Astrocyte (in vitro differentiated cells and primary cell): Measurements from ENCODE around the gene CHMP1A. TPM values are rescaled to one million over a fixed set of nuclear protein-coding genes. Genes with fewer than 3 reads are reported as not detected.
"Not testable (repeated sequence)": the region's sequence is repeated elsewhere in the genome, so short reads cannot be mapped to it uniquely, and the experiment has no call there.

Source experiments
- DNase-seq: peaks from one replicate; pipeline ENCODE4 v3.0.0-alpha.2; 2010; ENCODE audit warnings: low read depth
- FAIRE-seq: peaks from 2 replicates; lab custom pipeline; 2011; peaks lifted over from hg19 to GRCh38; lab: Jason Lieb, UNC
- H2AFZ ChIP-seq: 2 replicates; pipeline ENCODE4 v1.6.0; 2012; ENCODE audit warnings: low read depth, low read length, inconsistent platforms
- H3K27ac ChIP-seq: 2 replicates; pipeline ENCODE4 v1.5.1; 2011; ENCODE audit warnings: low read depth, low read length, inconsistent platforms
- H3K27me3 ChIP-seq: 2 replicates; pipeline ENCODE4 v1.6.0; 2011; ENCODE audit warnings: low read length, inconsistent platforms; ENCODE audit not compliant: insufficient read depth
- H3K36me3 ChIP-seq: 2 replicates; pipeline ENCODE4 v1.5.1; 2011; ENCODE audit warnings: low read length, inconsistent platforms; ENCODE audit not compliant: insufficient read depth
- H3K4me1 ChIP-seq: 2 replicates; pipeline ENCODE4 v1.5.1; 2011; ENCODE audit warnings: low read length, inconsistent platforms; ENCODE audit not compliant: insufficient read depth
- H3K4me2 ChIP-seq: 2 replicates; pipeline ENCODE4 v1.6.0; 2012; ENCODE audit warnings: low read length, inconsistent platforms
- H3K4me3 ChIP-seq: 2 replicates; pipeline ENCODE4 v1.5.1; 2011; ENCODE audit warnings: low read depth, mild to moderate bottlenecking, low read length, inconsistent platforms; ENCODE audit not compliant: insufficient read depth
- H3K79me2 ChIP-seq: 2 replicates; pipeline ENCODE4 v1.6.0; 2012; ENCODE audit warnings: mild to moderate bottlenecking, low read length, inconsistent platforms; ENCODE audit not compliant: insufficient read depth
- H3K9ac ChIP-seq: 2 replicates; pipeline ENCODE4 v1.6.0; 2012; ENCODE audit warnings: mild to moderate bottlenecking, low read length, inconsistent platforms
- H3K9me3 ChIP-seq: 2 replicates; pipeline ENCODE4 v1.5.1; 2012; ENCODE audit warnings: low read depth, mild to moderate bottlenecking, low read length, inconsistent platforms; ENCODE audit not compliant: insufficient read depth
- H4K20me1 ChIP-seq: 2 replicates; pipeline ENCODE4 v1.6.0; 2012; ENCODE audit warnings: low read length, inconsistent platforms; ENCODE audit not compliant: insufficient read depth
- H3K27ac Mint-ChIP-seq: one replicate; pipeline ENCODE4 v1.8.0; 2021; ENCODE audit warnings: mild to moderate bottlenecking, mixed read lengths; ENCODE audit not compliant: unreplicated experiment
- H3K27me3 Mint-ChIP-seq: one replicate; pipeline ENCODE4 v1.8.0; 2021; ENCODE audit warnings: low read depth, mixed read lengths; ENCODE audit not compliant: unreplicated experiment
- H3K36me3 Mint-ChIP-seq: one replicate; pipeline ENCODE4 v1.8.0; 2021; ENCODE audit warnings: low read depth, mixed read lengths; ENCODE audit not compliant: unreplicated experiment
- H3K4me1 Mint-ChIP-seq: one replicate; pipeline ENCODE4 v1.8.0; 2021; ENCODE audit warnings: low read depth, mixed read lengths; ENCODE audit not compliant: unreplicated experiment
- H3K4me3 Mint-ChIP-seq: one replicate; pipeline ENCODE4 v1.8.0; 2021; ENCODE audit warnings: mild to moderate bottlenecking, moderate library complexity, mixed read lengths; ENCODE audit not compliant: unreplicated experiment
- H3K9me3 Mint-ChIP-seq: one replicate; pipeline ENCODE4 v1.8.0; 2021; ENCODE audit warnings: mild to moderate bottlenecking, mixed read lengths; ENCODE audit not compliant: unreplicated experiment
- EZH2 ChIP-seq: IDR thresholded peaks from 2 replicates; pipeline ENCODE4 v1.6.1; 2012; ENCODE audit warnings: mild to moderate bottlenecking, low read length, inconsistent platforms; ENCODE audit not compliant: insufficient read depth
- total RNA-seq: library from RNA; stranded (reverse); gene quantifications from 2 replicates; pipeline ENCODE4 v1.2.1, GENCODE V29; 2021
- TF ChIP-seq, protein P1 (sequence below): IDR thresholded peaks from 2 replicates; pipeline ENCODE4 v1.5.1; 2011; ENCODE audit warnings: low read depth, mild to moderate bottlenecking, inconsistent platforms, low read length, moderate library complexity; ENCODE audit not compliant: insufficient read depth

Gene CHMP1A
- total RNA-seq, 1 donor from 2014 or later: 85.7 TPM

DNA sequence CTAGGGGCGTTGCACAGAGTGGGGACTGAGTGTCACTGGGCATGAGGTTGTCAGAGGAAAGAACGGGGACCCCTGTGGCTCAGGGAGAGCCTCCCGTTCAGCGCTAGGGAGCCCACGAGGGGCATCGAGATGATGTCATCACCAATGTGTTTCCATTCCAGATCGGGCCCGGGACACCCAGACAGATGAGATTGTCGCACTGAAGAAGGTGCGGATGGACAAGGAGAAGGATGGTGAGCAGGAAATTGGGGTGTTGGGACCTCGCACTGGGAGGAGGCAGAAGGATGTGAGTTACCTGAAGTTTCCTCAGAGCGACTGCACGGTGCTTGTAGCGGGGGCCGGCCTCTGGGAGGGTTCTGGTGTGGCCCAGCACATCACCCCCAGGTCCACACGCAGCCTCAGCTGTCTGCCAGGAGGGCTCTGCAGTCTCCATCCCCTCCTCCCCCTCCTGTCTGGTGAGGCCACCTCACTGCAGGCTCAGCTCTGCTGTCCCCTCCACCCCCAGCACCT is 32.9 kb upstream of the CHMP1A start:
- TF ChIP-seq, protein P1, sequence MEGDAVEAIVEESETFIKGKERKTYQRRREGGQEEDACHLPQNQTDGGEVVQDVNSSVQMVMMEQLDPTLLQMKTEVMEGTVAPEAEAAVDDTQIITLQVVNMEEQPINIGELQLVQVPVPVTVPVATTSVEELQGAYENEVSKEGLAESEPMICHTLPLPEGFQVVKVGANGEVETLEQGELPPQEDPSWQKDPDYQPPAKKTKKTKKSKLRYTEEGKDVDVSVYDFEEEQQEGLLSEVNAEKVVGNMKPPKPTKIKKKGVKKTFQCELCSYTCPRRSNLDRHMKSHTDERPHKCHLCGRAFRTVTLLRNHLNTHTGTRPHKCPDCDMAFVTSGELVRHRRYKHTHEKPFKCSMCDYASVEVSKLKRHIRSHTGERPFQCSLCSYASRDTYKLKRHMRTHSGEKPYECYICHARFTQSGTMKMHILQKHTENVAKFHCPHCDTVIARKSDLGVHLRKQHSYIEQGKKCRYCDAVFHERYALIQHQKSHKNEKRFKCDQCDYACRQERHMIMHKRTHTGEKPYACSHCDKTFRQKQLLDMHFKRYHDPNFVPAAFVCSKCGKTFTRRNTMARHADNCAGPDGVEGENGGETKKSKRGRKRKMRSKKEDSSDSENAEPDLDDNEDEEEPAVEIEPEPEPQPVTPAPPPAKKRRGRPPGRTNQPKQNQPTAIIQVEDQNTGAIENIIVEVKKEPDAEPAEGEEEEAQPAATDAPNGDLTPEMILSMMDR: no peak
- TF ChIP-seq EZH2: no peak
- H3K36me3 Mint-ChIP-seq: peaks cover 15% of the 10 kb centered on the region

DNA sequence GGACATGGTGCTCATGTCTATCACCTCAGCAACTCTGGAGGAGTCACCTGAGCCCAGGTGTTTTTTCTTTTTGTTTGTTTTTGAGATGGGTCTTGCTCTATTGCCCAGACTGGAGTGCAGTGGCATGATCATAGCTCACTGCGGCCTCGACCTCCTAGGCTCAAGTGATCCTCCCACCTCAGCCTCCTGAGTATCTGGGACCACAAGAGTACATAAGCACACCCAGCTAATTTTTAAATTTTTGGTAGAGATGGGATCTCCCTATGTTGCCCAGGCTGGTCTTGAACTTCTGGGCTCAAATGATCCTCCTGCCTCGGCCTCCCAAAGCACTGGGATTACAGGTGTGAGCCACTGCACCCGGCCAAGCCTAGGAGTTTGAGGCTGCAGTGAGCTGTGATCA is 32.1 kb upstream of the CHMP1A start:
- Histone ChIP-seq H4K20me1 (peaks cover 20% of the 10 kb centered on the region), H3K79me2 (peaks cover 25% of the 10 kb centered on the region), H3K4me1 (peaks cover 10% of the 10 kb centered on the region), H3K36me3 (peaks cover 12% of the 10 kb centered on the region)
- H3K4me1 Mint-ChIP-seq, H3K4me3 Mint-ChIP-seq, H3K9ac ChIP-seq, H3K27me3 ChIP-seq, H3K9me3 ChIP-seq, H3K9me3 Mint-ChIP-seq, DNase-seq, H2AFZ ChIP-seq, H3K4me3 ChIP-seq, H3K27ac Mint-ChIP-seq, FAIRE-seq, H3K27ac ChIP-seq, H3K27me3 Mint-ChIP-seq, H3K4me2 ChIP-seq: not testable (repeated sequence)
- peaks cover 20% of the 10 kb centered on the region for H3K36me3 Mint-ChIP-seq

More for the DNA sequence above, 32.9 kb upstream of the CHMP1A start:
- H3K4me2 ChIP-seq: no peak overlapping the region
- Mint-ChIP-seq H3K27ac (peak overlapping the region; percentile 41), H3K27me3 (no peaks in the 10 kb centered on the region), H3K9me3 (peaks cover 3% of the 10 kb centered on the region), H3K4me1 (peaks cover 4% of the 10 kb centered on the region), H3K4me3 (no peak overlapping the region)
- H3K36me3 ChIP-seq: peaks cover 12% of the 10 kb centered on the region
- peaks cover 10% of the 10 kb centered on the region for H3K4me1 ChIP-seq
- no peak overlapping the region for H2AFZ ChIP-seq
- no peaks in the 10 kb centered on the region for H3K27me3 ChIP-seq
- H3K4me3 ChIP-seq: no peak overlapping the region
- H3K9me3 ChIP-seq: peaks cover 3% of the 10 kb centered on the region
- FAIRE-seq: no peak
- peaks cover 26% of the 10 kb centered on the region for H4K20me1 ChIP-seq
- DNase-seq: no peak
- H3K27ac ChIP-seq: no peak overlapping the region
- H3K79me2 ChIP-seq: peaks cover 25% of the 10 kb centered on the region
- no peak overlapping the region for H3K9ac ChIP-seq

DNA sequence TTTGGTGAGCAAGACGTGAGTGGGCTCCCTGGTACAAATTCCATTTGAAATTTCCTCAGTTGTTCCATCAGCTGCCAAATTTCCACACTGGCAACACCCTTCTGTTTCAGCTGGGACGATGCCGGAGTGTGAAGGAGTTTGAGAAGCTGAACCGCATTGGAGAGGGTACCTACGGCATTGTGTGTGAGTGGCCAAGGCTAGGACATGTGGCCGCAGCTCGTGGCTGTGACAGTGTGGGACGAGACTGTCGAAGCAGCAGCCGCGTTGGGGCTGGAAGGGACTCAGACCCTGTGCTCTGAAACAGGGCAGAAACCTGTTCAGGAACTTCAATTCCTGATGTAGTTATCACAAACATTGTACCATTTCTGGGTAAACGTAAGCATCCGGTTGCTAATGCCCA is 31.6 kb upstream of the CHMP1A start:
- H3K79me2 ChIP-seq: peaks cover 25% of the 10 kb centered on the region
- H3K27me3 ChIP-seq: no peaks in the 10 kb centered on the region
- no peak overlapping the region for H2AFZ ChIP-seq
- H3K4me2 ChIP-seq: no peak overlapping the region
- H3K36me3 ChIP-seq: peaks cover 12% of the 10 kb centered on the region
- Mint-ChIP-seq H3K36me3 (peaks cover 23% of the 10 kb centered on the region), H3K4me3 (no peak overlapping the region), H3K27ac (no peak overlapping the region), H3K4me1 (peaks cover 4% of the 10 kb centered on the region), H3K27me3 (no peaks in the 10 kb centered on the region), H3K9me3 (peaks cover 12% of the 10 kb centered on the region)
- H3K4me1 ChIP-seq: peaks cover 10% of the 10 kb centered on the region
- H4K20me1 ChIP-seq: peaks cover 17% of the 10 kb centered on the region
- FAIRE-seq (no peak), DNase-seq (no peak)
- no peak overlapping the region for H3K9ac ChIP-seq
- H3K4me3 ChIP-seq: no peak overlapping the region
- peaks cover 3% of the 10 kb centered on the region for H3K9me3 ChIP-seq
- H3K27ac ChIP-seq: no peak overlapping the region
- TF ChIP-seq, protein P1: no peak
- TF ChIP-seq EZH2: no peak
